Right lobe of liver (tissue), 4 donors: ENCODE measurements around the gene CPT1A.

Source experiments
- POLR2A ChIP-seq: fragments of 450-650 bp; IDR thresholded peaks from one replicate; pipeline ENCODE4 v1.6.1; 2017; ENCODE audit warnings: antibody characterized with exemption, mild to moderate bottlenecking
- TF ChIP-seq, protein P1 (sequence below), 4 donors: fragments of 200-600 bp in 3 of 4; fragments of 450-650 bp in 1 of 4; IDR thresholded peaks; one replicate each; pipeline versions ENCODE4 v1.5.1 to v1.8.0; 2016 to 2022; ENCODE audit warnings: antibody characterized with exemption in 4 of 4, mild to moderate bottlenecking in 2 of 4
- donor health status: DM: no; HTN: no; CAD: no.
- donor health status: DM: no; HTN: no; CAD: no.
- donor health status: DM: no; HTN: yes; CAD: no.

DNA sequence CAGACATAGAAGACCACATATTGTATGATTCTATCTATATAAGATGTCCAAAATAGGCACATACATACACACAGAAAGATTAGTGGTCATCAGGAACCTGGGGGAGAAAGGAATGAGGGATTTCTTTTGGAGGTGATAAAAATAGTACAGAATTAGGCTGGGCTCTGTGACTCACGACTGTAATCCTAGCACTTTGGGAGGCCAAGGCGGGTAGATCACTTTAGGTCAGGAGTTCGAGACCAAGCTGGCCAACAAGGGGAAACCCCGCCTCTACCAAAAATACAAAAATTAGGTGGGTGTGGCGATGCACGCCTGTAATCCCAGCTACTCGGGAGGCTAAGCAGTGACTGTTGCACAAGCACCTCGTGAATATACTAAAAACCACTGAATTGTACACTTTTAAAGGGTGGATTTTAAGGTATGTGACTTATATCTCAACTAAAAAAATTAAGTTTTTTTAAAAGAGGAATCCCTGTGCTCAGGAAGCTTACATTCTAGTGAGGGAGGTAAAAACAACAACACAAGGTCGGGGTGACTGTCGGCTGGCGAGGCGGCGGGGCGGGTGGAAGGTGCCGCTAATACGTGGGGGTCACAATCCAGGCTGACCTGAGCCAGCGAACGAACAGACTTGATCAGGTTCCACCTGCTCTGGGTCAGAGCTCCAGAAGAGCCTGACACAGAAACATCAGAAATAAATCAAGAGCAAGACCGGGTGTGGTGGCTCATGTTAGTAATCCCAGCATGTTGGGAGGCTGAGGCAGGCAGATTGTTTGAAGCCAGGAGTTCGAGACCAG, 65.1 kb downstream of the CPT1A start:
- TF ChIP-seq POLR2A = no peak
- TF ChIP-seq, protein P1, sequence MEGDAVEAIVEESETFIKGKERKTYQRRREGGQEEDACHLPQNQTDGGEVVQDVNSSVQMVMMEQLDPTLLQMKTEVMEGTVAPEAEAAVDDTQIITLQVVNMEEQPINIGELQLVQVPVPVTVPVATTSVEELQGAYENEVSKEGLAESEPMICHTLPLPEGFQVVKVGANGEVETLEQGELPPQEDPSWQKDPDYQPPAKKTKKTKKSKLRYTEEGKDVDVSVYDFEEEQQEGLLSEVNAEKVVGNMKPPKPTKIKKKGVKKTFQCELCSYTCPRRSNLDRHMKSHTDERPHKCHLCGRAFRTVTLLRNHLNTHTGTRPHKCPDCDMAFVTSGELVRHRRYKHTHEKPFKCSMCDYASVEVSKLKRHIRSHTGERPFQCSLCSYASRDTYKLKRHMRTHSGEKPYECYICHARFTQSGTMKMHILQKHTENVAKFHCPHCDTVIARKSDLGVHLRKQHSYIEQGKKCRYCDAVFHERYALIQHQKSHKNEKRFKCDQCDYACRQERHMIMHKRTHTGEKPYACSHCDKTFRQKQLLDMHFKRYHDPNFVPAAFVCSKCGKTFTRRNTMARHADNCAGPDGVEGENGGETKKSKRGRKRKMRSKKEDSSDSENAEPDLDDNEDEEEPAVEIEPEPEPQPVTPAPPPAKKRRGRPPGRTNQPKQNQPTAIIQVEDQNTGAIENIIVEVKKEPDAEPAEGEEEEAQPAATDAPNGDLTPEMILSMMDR (IDR thresholded peaks at IDR 0.05) = no peak
